ENCODE data around the gene NDUFB8.

Gene NDUFB8

GRCh38 chr10:100501423-100501822, 28.2 kb downstream of the NDUFB8 start:
- no peak overlapping the region for H3K9ac ChIP-seq (ENCODE audit: low read depth, low read length)
- no peak overlapping the region for H3K4me3 ChIP-seq (ENCODE audit: low read depth, low read length)
- H3K36me3 ChIP-seq (ENCODE audit: control insufficient read depth, insufficient read depth, low read length), result peaks cover 4% of the 10 kb centered on the region
- peaks cover 2% of the 10 kb centered on the region for H3K27me3 ChIP-seq (ENCODE audit: control insufficient read depth, insufficient read depth, low read length)
- H3K9me3 ChIP-seq (ENCODE audit: control insufficient read depth, insufficient read depth, low read length), result no peaks in the 10 kb centered on the region
- no peaks in the 10 kb centered on the region for H3K4me1 ChIP-seq (ENCODE audit: control insufficient read depth, insufficient read depth, low read length)

GRCh38 chr10:100498059-100498458, 31.6 kb downstream of the NDUFB8 start:
- Histone ChIP-seq H3K4me1 (ENCODE audit: control insufficient read depth, insufficient read depth, low read length) (no peaks in the 10 kb centered on the region), H3K9ac (ENCODE audit: low read depth, low read length) (no peak overlapping the region), H3K4me3 (ENCODE audit: low read depth, low read length) (no peak overlapping the region), H3K9me3 (ENCODE audit: control insufficient read depth, insufficient read depth, low read length) (no peaks in the 10 kb centered on the region), H3K27me3 (ENCODE audit: control insufficient read depth, insufficient read depth, low read length) (peaks cover 2% of the 10 kb centered on the region), H3K36me3 (ENCODE audit: control insufficient read depth, insufficient read depth, low read length) (peaks cover 9% of the 10 kb centered on the region)

DNA sequence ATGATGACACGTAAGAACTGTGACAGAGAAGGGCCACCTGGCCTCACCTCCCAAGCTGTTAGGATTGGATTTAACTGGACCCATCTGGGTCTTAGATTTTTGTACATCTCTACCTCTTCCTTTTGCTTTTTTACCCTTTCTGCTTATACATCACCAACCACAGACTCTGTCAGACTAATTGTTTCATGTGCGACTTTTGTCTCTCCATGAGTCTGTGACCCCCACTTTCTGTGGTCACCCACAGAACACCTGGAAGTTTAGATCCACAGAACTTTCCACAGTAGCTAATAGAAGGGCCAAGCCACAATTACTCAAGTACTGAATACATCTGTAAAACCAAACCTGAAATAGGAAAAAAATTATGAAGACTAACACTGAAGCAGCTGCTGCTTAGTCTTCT, 33.1 kb downstream of the NDUFB8 start:
- Histone ChIP-seq H3K36me3 (ENCODE audit: control insufficient read depth, insufficient read depth, low read length) (peaks cover 9% of the 10 kb centered on the region), H3K9me3 (ENCODE audit: control insufficient read depth, insufficient read depth, low read length) (no peaks in the 10 kb centered on the region), H3K27me3 (ENCODE audit: control insufficient read depth, insufficient read depth, low read length) (peaks cover 5% of the 10 kb centered on the region), H3K4me1 (ENCODE audit: control insufficient read depth, insufficient read depth, low read length) (no peaks in the 10 kb centered on the region), H3K4me3 (ENCODE audit: low read depth, low read length) (no peak overlapping the region), H3K9ac (ENCODE audit: low read depth, low read length) (no peak overlapping the region)

DNA sequence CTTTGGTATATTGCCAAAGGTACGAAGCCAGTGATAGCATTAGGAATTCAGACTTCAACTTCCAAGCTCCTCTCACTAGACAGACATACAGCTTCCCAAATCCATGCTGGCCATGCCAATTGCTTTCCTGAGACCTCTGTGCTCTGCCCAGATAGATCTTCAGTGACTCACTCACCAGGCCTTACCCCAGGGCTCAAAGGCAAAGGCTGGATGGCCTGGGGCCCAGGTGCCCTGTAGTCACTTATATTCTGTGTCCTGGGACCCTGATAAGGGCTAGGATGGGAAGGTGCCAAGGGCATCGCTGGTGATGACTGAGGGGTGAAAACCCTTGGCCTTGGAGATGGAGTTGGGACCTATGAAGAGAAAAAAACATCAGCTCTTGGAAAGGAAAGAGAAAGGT, 39.1 kb downstream of the NDUFB8 start:
- no peaks in the 10 kb centered on the region for H3K36me3 ChIP-seq (ENCODE audit: control insufficient read depth, insufficient read depth, low read length)
- peaks cover 45% of the 10 kb centered on the region for H3K27me3 ChIP-seq (ENCODE audit: control insufficient read depth, insufficient read depth, low read length)
- peaks cover 9% of the 10 kb centered on the region for H3K4me1 ChIP-seq (ENCODE audit: control insufficient read depth, insufficient read depth, low read length)
- no peak overlapping the region for H3K4me3 ChIP-seq (ENCODE audit: low read depth, low read length)
- no peak overlapping the region for H3K9ac ChIP-seq (ENCODE audit: low read depth, low read length)
- H3K9me3 ChIP-seq (ENCODE audit: control insufficient read depth, insufficient read depth, low read length), result no peaks in the 10 kb centered on the region

DNA sequence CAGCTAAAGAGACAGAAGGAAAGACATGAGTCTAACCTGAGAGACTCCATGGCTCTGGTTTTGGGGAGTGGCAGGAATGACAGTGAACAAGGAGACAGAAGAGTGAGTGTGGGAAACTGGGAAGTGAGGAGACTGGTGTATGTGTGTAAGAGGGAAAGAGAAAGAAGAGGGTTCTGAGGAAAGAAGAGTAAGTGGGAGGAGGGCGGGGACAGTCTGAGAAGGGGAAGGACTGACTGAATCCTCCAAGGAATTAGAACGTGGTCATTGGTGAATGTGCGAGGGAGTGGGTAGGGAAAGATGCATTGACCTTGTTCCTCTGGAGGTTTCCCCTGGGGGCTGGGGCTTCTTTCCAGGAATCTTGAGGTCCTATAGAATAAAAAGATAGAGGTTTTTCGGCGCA, 40.3 kb downstream of the NDUFB8 start:
- no peak overlapping the region for H3K4me3 ChIP-seq (ENCODE audit: low read depth, low read length)
- H3K27me3 ChIP-seq (ENCODE audit: control insufficient read depth, insufficient read depth, low read length), result peaks cover 52% of the 10 kb centered on the region
- H3K36me3 ChIP-seq (ENCODE audit: control insufficient read depth, insufficient read depth, low read length), result no peaks in the 10 kb centered on the region
- peaks cover 18% of the 10 kb centered on the region for H3K4me1 ChIP-seq (ENCODE audit: control insufficient read depth, insufficient read depth, low read length)
- H3K9ac ChIP-seq (ENCODE audit: low read depth, low read length), result no peak overlapping the region
- H3K9me3 ChIP-seq (ENCODE audit: control insufficient read depth, insufficient read depth, low read length), result no peaks in the 10 kb centered on the region

- peaks cover 34% of the 10 kb centered on the region for H3K4me1 ChIP-seq (ENCODE audit: control insufficient read depth, insufficient read depth, low read length)
- H3K9ac ChIP-seq (ENCODE audit: low read depth, low read length), result no peak overlapping the region
- no peaks in the 10 kb centered on the region for H3K9me3 ChIP-seq (ENCODE audit: control insufficient read depth, insufficient read depth, low read length)
- H3K36me3 ChIP-seq (ENCODE audit: control insufficient read depth, insufficient read depth, low read length), result no peaks in the 10 kb centered on the region
- no peak overlapping the region for H3K4me3 ChIP-seq (ENCODE audit: low read depth, low read length)
- H3K27me3 ChIP-seq (ENCODE audit: control insufficient read depth, insufficient read depth, low read length), result peaks cover 70% of the 10 kb centered on the region
Measured at GRCh38 chr10:100487529-100487928, 42.1 kb downstream of the NDUFB8 start.

GRCh38 chr10:100485801-100486495, 43.7 kb downstream of the NDUFB8 start:
- no peaks in the 10 kb centered on the region for H3K36me3 ChIP-seq (ENCODE audit: control insufficient read depth, insufficient read depth, low read length)
- peaks cover 34% of the 10 kb centered on the region for H3K4me1 ChIP-seq (ENCODE audit: control insufficient read depth, insufficient read depth, low read length)
- no peaks in the 10 kb centered on the region for H3K9me3 ChIP-seq (ENCODE audit: control insufficient read depth, insufficient read depth, low read length)
- peak overlapping the region; percentile 23 for H3K4me3 ChIP-seq (ENCODE audit: low read depth, low read length)
- H3K9ac ChIP-seq (ENCODE audit: low read depth, low read length), result no peak overlapping the region
- H3K27me3 ChIP-seq (ENCODE audit: control insufficient read depth, insufficient read depth, low read length), result peaks cover 80% of the 10 kb centered on the region

DNA sequence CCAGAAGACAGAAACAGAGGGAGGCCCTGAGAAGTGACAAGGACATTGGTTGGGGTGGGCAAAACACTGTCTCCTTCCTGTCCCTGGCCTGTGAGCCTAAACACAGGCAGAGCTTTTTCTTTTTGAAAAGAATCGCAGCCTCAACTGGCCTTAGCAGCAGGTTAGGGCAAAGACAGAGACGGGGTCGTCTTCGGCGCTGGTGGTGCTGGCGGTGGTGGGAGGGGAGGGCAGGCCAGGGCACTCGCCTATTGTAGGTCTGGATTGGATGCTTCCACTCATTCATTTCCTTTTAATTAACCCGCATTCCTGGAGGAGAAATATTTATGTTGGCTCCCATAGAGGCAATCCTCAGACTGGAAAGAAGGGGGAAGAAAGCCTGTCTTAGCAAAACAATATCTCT, 44.3 kb downstream of the NDUFB8 start:
- H3K9me3 ChIP-seq (ENCODE audit: control insufficient read depth, insufficient read depth, low read length), result no peaks in the 10 kb centered on the region
- H3K4me3 ChIP-seq (ENCODE audit: low read depth, low read length), result peak overlapping the region; percentile 23
- H3K4me1 ChIP-seq (ENCODE audit: control insufficient read depth, insufficient read depth, low read length), result peaks cover 34% of the 10 kb centered on the region
- H3K27me3 ChIP-seq (ENCODE audit: control insufficient read depth, insufficient read depth, low read length), result peaks cover 83% of the 10 kb centered on the region
- H3K36me3 ChIP-seq (ENCODE audit: control insufficient read depth, insufficient read depth, low read length), result no peaks in the 10 kb centered on the region
- H3K9ac ChIP-seq (ENCODE audit: low read depth, low read length), result no peak overlapping the region

DNA sequence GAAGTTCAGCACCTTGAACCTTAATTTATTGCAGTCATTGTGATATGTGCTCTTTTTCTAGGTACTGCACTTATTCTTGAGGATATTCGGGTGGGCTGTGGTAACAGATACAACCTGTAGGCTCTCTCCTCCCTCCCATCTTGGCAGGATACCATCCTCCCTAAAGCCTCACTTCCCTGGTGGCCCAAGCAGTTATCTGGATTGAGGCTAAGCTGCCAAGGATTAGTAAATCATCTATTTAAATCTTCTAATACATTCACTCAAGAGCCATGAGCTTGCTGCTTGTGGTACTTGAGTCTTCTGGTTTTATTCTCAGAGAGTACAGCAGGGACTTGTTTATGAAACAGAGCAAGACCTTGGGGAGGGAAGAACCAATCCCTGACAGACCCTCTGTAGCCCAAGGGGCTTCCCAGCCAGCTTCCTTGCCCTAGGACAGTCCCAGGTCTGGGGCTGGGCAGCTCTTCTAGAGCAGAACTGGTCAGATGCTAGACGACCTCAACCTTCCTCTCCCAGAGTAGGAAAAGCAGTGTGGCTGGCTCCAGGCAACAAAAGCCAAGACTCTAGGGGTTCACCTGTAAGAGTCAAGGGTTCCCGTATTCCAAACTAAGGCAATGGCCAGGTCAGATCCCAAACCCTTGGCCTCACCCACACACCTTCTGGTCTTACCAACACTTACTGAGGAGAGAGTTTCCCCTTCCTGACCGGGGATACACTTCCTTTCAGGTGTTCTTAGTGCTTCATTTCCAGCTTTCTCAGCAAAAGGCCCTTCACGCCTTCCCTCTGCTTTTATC, 45.6 kb downstream of the NDUFB8 start:
- no peaks in the 10 kb centered on the region for H3K9me3 ChIP-seq (ENCODE audit: control insufficient read depth, insufficient read depth, low read length)
- peaks cover 84% of the 10 kb centered on the region for H3K27me3 ChIP-seq (ENCODE audit: control insufficient read depth, insufficient read depth, low read length)
- H3K9ac ChIP-seq (ENCODE audit: low read depth, low read length), result no peak overlapping the region
- no peaks in the 10 kb centered on the region for H3K36me3 ChIP-seq (ENCODE audit: control insufficient read depth, insufficient read depth, low read length)
- no peak overlapping the region for H3K4me3 ChIP-seq (ENCODE audit: low read depth, low read length)
- H3K4me1 ChIP-seq (ENCODE audit: control insufficient read depth, insufficient read depth, low read length), result peaks cover 34% of the 10 kb centered on the region

GRCh38 chr10:100482834-100483185, 46.9 kb downstream of the NDUFB8 start:
- Histone ChIP-seq H3K27me3 (ENCODE audit: control insufficient read depth, insufficient read depth, low read length) (peaks cover 79% of the 10 kb centered on the region), H3K4me3 (ENCODE audit: low read depth, low read length) (peak overlapping the region; percentile 55), H3K9me3 (ENCODE audit: control insufficient read depth, insufficient read depth, low read length) (no peaks in the 10 kb centered on the region), H3K4me1 (ENCODE audit: control insufficient read depth, insufficient read depth, low read length) (peaks cover 34% of the 10 kb centered on the region), H3K9ac (ENCODE audit: low read depth, low read length) (no peak overlapping the region), H3K36me3 (ENCODE audit: control insufficient read depth, insufficient read depth, low read length) (no peaks in the 10 kb centered on the region)

GRCh38 chr10:100482181-100482833, 47.4 kb downstream of the NDUFB8 start:
- H3K27me3 ChIP-seq (ENCODE audit: control insufficient read depth, insufficient read depth, low read length), result peaks cover 74% of the 10 kb centered on the region
- H3K9ac ChIP-seq (ENCODE audit: low read depth, low read length), result no peak overlapping the region
- H3K4me1 ChIP-seq (ENCODE audit: control insufficient read depth, insufficient read depth, low read length), result peaks cover 34% of the 10 kb centered on the region

More at GRCh38 chr10:100482181-100482833, 47.4 kb downstream of the NDUFB8 start:
- Histone ChIP-seq H3K4me3 (ENCODE audit: low read depth, low read length) (peak overlapping the region; percentile 55), H3K9me3 (ENCODE audit: control insufficient read depth, insufficient read depth, low read length) (no peaks in the 10 kb centered on the region), H3K36me3 (ENCODE audit: control insufficient read depth, insufficient read depth, low read length) (no peaks in the 10 kb centered on the region)
